Measurements from ENCODE around the gene AP1B1.
"Not testable (repeated sequence)": the region's sequence is repeated elsewhere in the genome, so short reads cannot be mapped to it uniquely, and the experiment has no call there.

The AP1B1 gene

DNA sequence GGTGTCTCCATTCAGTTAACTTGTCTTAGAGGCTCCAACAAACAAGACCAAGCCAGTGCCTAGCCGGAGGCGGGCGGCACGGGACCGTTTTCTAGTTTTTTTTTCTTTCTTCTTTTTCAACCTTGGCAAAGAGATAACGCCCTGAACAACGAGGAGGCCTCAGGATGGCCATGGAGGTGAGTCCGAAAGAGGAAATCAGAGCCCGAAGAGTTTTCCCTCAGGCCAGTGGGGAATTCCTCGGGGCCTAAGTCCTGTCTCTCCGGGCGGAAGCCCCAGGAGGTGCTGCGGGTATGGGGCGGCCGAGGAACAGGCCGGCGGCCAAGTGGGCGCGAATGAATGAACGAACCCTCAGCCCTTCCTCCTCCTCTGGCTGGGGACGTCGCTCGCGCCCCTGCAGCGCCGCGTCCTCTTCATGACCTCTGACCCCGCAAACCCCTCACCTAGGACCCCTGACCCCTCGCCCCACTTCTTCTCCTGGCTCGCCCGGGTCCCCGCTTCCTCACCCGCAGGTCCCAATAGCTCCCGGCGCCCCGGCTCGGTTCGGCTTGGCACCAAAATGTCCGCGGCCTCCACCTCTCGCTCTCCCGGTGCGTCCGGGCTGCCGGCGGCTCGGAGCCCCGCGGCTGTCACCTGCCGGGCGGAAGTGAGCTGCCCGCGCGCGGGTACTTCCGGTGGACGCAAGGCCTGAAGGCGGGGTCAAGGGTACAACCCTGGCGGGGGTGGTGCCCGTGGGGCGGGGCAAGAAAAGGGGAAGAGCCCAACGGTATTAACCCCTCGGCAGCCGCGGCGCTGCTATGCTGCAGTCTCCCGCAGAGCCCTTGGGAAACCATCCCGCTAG, at the start of gene AP1B1:
AP1B1 (minus strand) TSS at position 650 of the 838 bp plus-strand sequence. CDS start 21,327 bp downstream, outside the sequence.
- peak; percentile 94 for DNase-seq

DNA sequence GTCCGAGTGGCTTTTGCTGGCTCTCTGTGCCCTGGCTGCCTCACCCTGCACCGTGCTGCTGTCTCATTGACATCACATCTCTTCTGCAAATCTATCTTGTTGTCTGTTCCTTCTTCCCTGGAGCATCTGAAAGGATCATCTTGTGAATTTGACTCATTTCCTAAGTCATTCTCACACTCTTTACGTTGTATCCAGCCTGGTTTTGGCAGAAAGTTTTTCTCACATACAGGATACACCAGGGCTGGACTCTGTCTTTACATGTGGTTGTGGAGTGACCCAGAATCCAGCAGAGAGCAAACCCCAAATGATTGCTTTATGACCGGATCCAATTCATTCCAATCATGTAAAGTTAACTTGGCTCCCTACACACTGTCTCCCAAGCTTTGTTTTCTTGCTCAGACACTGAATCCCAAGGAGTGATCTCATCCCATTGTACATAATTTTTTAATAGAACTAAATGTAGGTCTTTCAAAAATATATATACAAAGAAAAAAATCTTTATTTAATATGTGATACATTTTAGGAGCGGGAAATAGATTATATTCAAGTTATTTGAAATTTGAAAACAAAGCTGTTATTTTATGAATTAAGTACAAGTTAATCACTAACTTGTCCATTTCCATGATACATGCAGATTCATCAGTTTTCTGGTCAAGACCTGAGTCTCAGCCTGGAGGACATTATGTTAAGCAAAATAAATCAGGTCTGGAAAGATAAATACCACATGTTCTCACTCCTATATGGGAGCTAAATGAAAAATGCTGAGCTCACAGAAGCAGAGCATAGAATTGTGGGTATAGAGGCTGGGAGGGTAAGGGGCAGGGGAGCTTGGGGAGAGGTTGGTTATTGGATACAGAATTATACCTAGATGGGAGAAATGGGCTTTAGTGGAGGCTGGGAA, 47.1 kb upstream of the AP1B1 start:
- no peak for DNase-seq

DNA sequence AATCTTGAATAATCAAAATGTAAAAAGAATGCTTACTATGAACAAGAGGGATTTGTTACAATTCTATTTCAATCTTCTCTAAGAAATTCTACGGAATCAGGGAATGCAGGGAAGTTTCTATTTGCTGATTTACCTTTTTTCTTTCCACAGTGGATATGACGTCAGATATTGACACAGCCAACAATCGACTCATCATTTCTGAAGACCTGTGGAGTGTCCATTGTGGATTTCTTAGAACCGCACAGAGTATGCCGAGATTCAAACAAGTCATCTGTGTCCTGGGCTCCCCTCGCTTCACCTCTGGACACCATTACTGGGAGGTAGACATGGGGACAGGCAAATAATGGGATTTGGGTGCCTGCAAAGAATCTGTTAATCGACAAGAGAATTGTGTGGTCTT, 45.9 kb upstream of the AP1B1 start:
- no peak for DNase-seq

DNA sequence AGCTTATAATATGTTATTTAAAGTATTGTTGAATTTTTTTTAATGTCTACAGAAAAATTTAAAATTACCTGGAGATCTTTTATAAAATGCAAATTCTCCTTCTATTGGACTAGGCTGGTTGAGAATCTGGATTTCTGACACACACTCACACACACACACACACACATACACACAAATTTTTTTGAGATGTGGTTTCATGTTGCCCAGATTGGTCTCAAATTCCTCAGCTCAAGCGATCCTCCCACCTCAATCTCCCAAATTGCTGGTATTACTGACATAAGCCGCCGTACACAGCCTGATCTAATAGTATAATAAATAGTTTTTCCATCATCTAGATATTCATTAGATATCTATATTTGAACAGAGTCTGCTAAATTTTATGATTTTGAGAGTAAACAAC, 45.5 kb upstream of the AP1B1 start:
- DNase-seq: no peak

DNA sequence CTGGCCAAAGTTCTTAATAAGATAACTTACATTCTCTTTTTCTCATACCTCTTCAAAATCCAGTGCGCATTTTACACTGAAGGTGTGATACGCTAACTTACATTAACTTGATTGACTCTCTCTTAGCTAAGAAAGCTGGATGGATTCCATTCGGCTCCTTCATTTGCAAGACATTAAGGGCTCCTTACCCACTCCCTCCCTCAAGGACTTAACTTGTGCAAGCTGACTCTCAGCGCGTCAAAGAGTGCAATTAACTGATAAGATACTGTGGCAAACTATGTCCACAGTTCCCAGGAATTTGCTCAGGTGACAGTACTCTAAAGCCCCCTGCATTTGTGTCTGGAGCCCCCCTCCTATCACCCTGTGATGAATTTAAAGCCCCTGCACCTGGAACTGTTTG, 43.6 kb upstream of the AP1B1 start:
- no peak for DNase-seq

DNA sequence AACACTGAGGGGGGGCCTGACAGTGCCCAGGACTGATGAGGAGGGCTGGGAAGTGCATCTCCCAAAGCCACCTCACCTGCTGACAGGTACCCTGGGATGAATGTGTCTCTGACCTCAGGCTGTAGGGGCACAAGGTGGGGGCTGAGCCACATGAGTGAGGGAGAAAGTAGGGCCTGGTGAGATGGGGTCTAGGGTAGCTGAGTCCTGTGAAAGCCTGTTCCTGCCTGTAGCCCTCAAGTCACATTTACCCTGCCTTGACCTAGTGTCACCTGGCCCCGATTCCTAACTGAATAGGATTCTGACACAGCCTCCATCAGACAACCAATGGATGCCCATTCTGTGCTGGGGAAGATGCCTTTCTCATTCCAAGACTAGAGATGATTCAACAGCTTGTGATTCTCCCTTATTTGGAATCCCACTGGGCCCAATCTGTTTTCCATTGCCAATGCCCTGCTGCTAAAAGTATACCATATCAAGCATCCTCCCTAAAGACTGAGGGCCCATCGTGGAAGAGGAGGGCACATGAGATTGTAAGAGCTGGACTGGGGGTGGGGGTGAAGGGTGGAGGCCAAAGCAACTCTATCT, 38.9 kb upstream of the AP1B1 start:
- DNase-seq: no peak

DNA sequence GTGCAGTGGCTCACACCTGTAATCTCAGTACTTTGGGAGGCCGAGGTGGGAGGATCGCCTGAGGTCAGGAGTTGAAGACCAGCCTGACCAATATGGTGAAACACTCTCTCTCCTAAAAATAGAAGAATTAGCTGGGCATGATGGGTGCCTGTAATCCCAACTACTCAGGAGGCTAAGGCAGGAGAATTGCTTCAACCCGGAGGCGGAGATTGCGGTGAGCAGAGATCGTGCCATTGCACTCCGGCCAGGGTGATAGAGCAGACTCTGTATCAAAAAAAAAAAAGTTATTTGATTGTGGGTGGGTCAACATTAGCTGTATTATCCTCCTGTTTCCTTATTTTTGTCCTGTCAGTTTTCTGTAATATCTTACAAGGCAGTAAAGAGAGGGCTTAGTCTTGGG, 38.1 kb upstream of the AP1B1 start:
- no peak for DNase-seq

DNA sequence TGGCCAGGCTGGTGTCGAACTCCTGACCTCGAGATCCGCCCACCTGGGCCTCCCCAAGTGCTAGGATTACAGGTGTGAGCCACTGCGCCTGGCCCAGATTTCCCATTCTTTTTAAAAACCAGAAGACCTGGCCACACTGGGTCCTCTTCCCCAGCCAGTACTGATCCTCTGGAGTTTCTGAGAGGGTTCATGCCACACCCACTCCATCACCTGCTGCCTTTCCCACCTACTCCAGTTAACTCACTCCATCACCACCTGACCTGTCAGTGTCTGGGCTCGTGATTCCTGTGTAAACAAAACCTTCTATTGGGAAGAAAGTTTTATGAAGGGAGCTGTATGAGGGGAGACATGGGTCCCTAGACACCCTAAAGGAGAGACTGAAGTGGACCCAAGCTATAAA, 30.3 kb upstream of the AP1B1 start:
- not testable (repeated sequence) for DNase-seq

DNA sequence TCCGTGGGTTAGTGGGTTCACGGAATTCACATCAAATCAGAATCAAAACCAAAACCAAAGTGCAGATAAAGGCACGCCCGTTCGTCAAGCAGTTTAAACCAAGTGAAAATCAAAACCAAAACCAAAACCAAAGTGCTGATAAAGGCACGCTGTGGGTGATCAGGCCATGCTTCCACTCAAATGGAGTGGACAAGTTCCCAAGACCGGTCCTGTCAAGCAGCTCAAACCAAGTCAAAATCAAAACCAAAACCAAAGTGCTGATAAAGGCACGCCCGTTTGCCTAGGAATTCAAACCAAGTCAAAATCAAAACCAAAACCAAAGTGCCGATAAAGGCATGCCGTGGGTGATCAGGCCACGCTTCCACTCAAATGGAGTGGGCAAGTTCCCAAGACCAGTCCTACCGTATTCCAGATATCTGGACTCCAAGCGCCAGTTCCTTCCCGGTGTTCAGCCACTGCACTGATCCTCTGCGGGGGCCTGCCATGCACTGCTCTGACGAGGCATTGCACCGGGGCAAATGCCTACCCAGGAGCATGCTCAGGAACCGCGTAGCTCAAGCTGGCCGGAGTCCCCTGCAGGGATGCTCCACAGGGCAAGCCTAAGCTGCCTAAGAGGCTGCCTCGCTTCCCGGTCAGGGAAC, 26.7 kb upstream of the AP1B1 start:
- DNase-seq: peak; percentile 52

DNA sequence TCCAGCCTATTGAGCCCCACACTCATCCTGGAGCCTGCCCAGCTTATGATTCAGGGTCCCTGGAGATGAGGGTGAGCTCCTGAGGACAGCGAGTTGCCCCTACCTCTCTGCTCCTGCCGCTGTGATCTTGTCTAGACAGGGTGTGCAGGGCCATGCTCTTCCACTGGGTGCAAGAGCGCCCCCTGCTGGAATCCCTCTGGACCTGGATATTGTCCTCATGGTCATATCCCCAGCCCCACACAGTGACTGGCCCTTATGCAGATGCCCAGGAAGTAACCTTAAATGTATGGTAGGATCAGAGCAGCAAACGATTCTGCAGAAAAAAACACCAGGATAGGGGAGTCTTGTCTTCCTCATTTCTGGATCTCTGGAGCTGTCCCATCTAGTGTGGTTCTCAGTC, 24.4 kb upstream of the AP1B1 start:
- DNase-seq: not testable (repeated sequence)

DNA sequence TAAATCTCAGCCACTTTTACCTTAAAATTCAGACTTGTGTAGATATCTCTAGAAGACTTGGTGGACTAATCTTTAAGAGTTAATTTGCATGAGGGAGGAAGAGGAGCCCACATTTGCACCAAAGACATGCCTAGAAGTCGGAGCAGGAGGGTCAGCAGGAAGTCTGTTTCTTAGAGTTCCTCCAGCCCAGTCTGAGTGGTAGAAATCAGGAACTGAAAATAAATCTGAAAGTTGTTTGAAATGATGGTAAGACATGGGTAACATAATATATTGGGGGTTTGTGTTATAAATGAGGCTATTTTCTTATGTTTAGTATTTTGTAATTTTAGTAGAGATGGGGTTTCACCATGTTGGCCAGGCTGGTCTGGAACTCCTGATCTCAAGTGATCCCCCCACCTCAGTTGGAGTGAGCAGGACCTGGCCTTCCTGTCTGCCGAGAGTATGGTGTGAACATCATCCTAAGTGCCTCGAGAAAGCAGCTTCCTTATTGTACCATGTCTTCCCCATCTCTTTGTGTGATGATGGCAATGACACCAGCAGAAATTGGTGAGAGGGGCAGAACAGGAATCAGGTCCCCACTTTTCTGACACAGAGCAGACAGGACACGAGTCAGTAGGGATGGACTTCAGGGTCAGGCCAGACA, 23.3 kb upstream of the AP1B1 start:
- not testable (repeated sequence) for DNase-seq

DNA sequence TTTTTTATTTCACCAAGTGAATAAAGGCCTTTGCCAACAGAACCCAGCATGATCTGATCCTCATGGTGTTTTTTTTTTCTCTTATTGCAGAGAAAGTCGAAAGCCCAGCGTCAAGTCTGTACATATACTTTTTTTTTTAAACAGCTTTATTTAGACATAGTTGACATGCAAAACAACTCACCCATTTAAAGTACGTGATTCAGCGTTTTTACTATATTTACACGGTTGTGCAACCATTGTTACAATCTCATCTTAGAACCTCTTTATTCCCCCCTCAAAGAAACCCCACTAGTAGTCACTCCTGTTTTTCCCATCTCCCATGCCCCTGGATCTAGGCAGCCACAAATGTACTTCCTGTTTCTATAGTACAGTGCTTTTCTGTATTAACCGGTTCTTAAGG, 20.6 kb upstream of the AP1B1 start:
- DNase-seq: no peak

DNA sequence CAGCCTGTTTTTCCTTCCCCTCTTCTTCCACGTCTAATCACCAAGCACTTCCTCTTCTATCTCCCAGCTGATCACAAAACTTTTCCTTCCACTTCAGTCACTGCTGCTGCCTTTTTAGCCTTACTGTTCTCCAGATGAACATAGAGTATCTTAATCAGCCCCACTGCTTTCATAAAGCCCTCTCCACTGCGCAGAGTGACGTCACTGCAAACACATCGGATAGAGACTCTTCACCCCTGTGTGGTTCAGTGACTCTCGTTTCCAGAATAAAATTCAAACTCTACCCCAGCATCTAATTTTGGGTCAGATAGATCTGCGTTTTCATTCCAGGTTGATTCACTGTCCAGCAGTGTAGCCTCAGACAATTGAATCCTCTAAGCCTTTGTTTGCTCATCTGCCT, 13.2 kb upstream of the AP1B1 start:
- not testable (repeated sequence) for DNase-seq

DNA sequence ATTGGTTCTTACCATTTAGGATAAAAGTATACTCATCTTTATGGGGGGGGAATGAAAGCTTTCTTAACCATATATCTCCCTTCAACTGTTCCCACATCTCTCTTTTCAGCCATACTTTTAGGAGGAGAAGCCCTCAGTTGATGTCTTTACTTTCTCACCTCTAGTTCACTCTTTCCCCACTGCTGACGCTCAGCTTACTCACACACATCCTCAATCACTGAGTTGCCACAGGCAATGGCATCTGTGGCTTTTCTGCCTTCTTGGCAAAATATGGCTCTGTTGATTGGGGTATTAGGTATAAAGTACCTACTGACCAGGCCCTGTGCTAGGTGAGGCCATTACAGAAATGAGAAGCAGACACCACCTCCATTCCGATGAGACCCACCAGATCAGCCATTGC, 12.2 kb upstream of the AP1B1 start:
- no peak for DNase-seq

DNA sequence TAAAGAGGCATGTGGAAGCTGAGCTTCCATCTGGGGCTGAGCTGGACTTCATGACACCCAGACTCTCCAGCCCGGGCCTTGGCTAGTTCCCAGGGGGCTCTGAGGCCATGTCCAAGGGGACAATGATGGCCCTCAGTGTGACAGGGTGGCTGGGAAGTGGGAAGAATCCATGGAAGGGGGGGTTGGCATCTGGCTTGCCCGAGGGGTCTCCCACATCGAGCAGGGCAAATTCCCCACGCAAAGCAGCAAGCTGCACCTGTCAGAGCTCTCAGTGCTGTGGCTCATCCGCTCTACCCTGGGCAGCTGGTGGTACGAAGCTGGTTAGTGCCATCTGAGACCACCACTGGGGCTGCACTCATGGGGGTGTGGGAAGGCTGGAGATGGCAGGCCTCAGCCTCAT, 9.4 kb upstream of the AP1B1 start:
- DNase-seq: no peak

DNA sequence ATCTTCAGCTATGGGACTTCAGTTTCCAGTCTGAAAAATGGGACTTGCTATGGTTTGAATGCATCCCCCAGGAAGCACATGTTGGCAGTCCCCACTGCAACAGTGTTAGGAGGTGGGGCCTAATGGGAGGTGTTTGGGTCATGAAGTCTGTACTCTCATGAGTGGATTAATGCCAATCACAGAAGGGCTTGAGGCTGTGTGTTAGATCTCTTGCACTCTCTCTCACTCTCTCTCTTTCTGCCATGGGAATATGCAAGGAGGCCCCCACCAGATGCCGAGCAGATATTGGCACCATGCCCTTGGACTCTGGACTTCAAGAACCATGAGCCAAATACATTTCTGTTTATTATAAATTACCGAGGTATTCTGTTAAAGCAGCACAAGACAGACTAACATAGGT, 7.8 kb upstream of the AP1B1 start:
- no peak for DNase-seq

DNA sequence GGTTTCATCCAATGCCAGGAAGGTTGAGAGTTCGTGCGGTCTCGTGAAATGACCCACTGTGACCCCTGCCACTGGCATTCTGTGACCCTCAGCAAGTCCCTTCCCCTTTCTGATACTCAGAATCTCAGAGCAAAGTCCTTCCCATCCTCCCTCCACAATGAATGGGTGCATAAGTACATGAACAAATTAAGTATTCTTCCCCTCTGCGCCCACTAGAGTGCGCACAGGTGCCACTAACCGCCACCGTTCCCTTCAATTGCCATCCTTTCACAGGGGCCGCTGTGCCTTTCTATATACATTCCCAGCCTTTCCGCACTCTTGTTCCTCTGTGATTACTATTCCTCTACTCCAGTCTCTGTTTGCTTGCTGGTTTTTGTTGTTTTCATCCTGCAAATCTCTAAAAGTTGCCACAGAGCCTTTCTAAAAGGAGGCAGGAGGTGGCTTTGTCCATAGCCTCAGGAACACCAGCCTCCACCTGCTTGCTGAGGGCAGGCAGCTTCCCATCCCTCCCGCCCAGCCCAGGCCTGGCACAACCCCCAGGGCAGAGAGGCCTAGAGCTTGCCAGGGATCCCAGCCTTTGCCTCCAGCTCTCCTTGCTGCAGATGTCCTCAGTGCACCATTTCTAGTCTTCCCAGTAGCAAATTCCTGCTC, 6.7 kb upstream of the AP1B1 start:
- peak; percentile 64 for DNase-seq

DNA sequence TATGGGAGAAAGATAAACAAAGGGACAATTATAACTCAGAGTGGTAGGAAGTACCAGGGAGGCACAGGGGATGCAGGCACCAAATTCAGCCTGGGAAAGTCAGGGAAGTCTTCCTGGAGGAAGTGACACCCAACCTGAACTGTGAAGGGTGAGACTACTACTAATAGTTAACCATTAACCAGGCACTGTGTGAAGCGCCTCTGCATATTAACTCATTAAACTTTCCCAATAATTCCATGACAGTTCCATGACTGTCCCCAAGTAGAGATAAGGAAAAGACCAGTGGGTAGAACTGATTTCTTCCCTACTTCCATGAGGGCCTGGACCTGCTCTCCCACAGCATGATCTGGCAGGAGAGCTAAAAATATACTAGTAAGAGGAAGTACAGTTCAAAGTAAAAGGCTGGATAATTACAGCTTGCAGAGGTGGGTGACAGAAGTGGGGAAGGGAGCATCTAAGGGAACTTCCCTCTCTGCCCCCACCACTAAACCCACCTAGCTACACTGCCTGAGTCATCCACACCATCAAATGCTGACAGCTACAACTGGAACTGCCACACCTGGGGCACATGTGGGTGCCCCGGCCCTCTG, 4.7 kb upstream of the AP1B1 start:
- DNase-seq: no peak

DNA sequence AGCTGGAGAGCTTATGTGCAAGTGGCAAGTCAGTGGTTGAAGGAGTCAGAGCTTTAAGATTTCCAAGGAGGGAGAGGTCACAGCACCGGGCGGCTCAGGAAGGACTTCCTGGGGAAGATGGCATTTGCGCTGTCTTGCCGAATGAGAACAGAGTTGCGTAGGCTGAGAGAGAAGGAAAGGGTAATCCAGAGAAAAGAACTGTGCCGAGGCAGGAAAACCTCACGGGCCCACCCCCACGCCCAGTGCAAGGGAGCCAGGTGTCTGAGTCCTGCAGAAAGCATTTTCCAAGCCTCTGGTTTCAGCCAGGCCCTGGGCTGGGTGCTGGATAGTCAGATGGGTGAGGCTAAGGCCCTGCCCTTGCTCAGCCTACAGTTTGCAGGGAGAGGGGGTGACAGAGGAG, 3.2 kb upstream of the AP1B1 start:
- DNase-seq: no peak

DNA sequence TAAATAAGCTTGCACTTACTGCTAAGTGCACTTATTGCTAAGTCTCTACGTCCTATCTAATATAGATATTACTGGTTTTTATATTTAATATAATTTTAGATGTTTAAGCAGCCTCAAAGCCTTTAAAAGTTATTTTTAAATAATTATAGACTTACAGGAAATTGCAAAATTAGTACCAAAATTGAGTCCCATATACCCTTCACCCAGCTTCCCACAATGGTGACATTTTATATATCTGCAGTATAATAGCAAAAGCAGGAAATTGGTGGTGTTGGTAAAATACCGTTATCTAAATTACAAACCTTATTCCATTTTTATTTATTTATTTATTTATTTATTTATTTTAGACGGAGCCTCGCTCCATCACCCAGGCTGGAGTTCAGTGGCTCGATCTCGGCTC, 1.9 kb upstream of the AP1B1 start:
- no peak for DNase-seq

DNA sequence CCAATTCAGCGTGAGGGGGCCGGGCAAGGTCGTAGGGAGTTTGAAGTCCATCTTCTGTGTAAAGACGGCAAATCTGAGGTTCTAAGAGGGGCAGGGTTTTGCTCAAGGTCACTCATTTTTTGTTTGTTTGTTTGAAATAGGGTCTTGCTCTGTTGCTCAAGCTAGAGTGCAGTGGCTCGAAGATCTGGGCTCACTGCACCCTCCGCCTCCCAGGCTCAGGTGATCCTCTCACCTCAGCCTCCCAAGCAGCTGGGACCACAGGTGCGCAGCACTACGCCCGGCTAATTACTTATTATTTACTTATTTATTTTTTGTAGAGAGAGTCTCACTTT, 355 bp upstream of the AP1B1 start:
- no peak for DNase-seq

DNA sequence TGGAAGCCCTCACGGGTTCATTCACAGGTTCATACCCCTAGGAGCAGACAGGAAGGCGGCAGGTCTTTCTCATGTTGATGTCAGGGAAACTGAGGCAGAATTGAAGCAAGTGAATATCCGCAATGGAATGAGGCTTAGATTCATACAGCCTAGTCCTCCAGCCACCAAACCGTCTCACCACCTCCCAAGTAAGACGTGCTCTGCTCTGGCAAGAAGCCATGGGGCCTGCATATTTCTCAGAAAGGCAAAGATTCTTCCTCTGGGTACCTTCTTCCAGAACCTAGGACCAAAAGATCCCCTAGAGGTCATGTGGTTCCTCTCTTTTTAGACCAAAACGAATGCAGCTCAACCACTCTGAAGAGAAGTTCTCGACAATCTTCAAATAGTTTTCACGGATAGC, 1.7 kb downstream of the AP1B1 start:
- no peak for DNase-seq
